HG03108 (cell line): Measurements from ENCODE around the gene PRUNE2.
A peak's percentile ranks its signal among the peaks of the same experiment; 100 is the strongest.

Experiments
- ATAC-seq: cut with Tn5 transposase; IDR thresholded peaks from one replicate; pipeline ENCODE4 v1.9.1; 2021; ENCODE audit warnings: moderate library complexity; ENCODE audit not compliant: unreplicated experiment

PRUNE2 gene

GRCh38 chr9:76900884-76901440, 5.0 kb downstream of the PRUNE2 start:
- ATAC-seq, result no peak

GRCh38 chr9:76898786-76899185, 7.1 kb downstream of the PRUNE2 start:
- ATAC-seq, result no peak

DNA sequence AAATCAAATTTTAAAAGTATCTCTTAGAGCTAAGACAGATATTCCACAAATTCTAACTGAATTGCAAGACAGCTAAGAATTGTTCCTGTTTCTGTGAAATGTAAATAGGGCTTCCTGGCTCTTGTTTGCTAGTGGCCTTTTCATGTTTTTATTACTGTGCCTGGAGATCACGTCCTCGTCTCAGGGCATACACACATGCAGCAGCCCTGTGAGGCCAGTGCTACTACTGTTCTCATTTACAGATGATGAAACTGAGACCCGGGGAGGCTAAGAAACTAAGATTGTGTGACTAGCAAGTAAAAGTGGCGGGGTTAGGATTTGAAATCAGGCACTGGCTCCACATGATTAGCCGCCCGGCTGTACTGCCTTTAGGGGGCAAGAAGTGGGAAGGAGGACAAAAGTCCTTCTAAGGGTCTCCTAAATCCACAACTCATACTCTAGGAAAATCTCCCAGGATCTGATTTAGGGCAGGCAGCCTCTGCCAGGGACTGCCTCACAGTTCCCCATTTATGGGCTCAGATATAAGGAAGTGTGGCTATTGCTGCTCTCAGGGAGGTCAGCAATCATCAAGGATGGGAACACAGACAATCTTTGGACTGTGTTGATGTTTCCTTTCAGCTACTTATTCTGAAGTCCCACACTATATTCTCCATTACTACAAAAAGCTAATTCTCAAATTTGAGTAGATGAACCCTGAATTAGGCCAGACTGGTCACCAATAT, 7.9 kb downstream of the PRUNE2 start:
- ATAC-seq, result no peak

DNA sequence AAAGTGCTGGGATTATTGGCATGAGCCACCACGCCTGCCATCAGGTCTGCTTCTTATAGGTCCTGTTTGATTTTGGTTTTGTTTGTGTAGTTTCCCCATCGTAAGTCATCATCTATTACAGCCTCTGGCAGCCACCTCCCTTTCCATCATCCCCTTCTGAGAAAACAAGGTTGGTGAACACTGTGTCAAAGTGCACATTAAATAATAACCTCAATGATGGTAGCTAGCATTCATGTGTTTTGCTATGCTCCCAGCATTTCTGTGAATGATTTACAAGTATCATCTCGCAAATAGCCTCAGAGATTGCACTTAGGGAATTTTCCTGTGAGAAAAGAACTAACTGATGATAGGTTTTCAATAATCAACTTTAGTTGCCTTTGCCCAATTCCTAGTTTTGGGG, 9.9 kb downstream of the PRUNE2 start:
- no peak for ATAC-seq

DNA sequence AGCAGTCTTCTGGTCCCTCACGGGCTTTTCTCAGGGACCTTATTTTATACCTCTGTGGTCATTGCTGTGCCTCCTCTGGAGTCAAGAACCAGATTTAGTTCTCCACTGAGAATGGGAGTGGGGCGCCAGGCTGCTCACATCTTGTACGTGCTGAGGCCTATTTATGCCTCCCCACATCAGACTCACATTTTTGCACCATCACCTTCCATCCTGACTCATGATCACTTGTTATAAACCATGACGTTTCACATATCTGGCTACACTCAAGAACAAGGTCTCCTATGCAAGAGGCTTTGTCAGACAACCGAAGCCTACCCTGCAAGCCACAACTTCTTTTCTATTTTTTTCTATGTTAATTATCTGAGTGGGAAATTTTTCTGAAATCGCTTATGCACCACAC, 10.7 kb downstream of the PRUNE2 start:
- no peak for ATAC-seq

DNA sequence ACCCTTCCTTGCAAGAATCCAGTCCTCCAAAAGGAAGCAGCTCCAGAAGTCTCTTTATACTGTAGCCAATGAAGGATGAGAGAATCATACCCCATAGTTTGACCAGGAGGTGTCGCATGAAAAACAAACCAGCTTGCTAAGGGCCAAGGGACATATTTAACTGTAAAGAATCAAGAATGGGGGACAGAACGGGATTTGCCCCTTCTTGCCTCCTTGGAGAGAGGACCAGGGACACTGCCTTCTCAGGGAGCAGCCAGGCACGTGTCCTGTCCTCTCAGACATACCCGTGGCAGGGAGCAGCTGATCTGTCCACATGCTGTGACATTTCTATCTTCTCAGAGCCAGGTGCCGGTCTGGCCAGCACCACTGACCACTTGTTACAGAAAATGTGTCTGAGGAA, 11.7 kb downstream of the PRUNE2 start:
- ATAC-seq, result no peak

GRCh38 chr9:76893395-76893932, 12.4 kb downstream of the PRUNE2 start:
- no peak for ATAC-seq

GRCh38 chr9:76891874-76892273, 14.0 kb downstream of the PRUNE2 start:
- ATAC-seq, result no peak

DNA sequence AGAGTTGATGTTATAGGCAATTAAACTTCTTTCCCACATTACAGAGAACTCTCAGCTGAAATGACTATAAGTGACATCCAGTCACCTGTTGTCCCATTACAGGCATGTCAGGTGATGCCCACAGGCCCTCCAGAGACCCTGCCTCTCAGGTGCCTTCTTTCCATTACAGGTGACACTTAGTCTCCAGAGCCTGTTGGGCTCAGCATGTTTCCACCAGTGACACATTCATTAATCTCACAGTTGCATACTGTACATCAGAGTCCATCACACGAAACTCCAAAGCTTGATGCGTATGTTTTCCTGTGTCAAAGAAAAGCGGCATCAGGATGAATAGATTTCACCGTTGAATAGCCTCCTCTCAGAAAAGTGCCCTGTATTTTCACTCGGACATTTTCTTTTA, 14.6 kb downstream of the PRUNE2 start:
- ATAC-seq, result no peak

GRCh38 chr9:76887951-76888350, 18.0 kb downstream of the PRUNE2 start:
- no peak for ATAC-seq

- ATAC-seq, result no peak
These were observed 18.7 kb downstream of the PRUNE2 start for GRCh38 chr9:76887003-76887821.

GRCh38 chr9:76886318-76886717, 19.6 kb downstream of the PRUNE2 start:
- no peak for ATAC-seq

DNA sequence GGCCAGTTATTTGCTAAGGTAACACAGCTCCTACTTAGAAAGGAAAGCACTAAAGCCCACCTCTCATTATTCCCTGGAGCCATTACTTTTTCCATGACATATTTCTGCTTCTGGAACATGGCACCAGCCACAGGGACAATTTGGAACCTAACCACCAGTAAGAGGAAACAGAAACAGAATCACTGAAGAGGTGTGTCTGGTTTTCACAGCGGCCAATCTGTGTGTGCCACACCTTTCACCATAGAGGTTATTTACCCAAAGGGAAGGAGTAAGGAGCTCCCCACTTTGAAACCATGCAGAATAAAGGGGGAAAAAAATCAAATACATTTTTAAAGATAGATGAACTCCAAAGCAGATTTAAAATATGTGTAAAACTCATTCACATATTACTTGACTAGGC, 21.1 kb downstream of the PRUNE2 start:
- no peak for ATAC-seq

GRCh38 chr9:76883341-76883855, 22.5 kb downstream of the PRUNE2 start:
- ATAC-seq, result no peak

DNA sequence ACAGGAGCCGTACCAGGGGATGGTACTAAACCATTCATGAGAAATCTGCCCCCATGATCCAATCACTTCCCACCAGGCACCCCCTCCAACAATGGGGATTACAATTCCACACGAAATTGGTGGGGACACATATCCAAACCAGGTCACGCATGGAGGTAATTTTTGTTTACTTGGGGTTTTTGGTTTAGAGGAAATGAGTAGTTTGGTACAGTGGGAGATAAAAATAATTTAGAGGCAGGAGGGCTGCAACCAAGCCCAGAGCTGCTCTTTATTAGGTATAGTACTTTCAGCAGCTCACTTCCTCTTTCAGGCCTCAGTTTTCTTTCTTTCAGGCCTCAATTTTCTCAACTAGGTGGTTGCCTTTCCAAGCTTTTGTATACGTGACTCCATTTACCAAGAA, 23.2 kb downstream of the PRUNE2 start:
- peak; percentile 71 for ATAC-seq

DNA sequence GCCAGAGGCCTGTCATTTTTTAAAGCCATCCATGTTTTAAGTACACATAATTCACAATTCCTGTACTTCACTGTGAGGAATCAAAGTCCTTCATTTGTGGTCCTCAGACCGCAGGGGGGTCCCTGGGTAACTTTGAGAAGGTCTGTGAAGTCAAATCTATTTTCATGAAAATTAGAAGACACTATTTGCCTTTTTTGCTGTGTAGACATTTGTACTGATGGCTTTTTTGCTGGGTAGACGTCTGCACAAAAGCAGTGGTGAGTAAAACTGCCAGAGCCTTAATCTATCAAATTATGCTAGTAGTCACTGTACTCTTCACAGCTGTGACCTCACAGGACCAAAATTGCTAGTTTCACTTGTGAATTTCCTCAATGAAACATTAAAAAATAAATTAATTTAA, 25.7 kb downstream of the PRUNE2 start:
- ATAC-seq, result no peak

- ATAC-seq, result no peak
These were observed 27.0 kb downstream of the PRUNE2 start for GRCh38 chr9:76878933-76879332.

DNA sequence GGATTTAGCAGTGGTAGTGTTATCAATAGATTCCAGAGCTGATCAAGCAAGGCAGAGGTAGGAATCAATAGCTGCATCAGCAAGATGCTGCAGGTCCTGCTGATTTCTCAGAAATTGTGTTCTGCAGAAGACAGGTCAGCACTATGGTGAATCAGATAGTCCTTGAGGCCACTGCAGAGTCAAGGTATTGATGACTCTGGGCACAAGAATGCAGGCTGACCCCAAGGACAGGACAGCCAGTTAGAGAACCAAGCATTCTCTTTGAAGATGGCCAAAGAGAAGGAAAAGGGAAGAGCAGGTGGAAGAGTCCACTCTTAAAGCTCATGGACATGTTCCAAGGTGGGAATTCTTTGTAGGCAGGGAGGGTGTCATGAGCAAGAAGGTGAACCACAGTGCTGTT, 28.0 kb downstream of the PRUNE2 start:
- no peak for ATAC-seq

DNA sequence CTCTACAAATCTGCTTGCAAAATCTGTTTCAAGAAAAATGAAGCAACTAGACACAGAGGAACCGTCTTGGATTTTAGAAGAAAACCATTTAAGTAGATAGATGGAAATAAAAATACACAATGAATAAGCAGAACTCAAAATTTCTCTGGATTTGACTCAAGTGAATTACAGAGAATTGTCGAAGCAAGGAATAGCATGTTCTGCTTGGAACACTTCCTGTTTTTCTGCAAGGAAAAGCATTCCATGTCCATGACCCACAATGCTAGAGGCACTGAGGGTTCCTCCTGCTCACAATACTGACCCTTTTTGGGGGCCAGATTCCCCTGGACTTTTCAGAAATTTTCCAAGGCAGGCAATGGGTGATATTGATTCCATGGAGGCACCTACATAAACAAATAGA, 29.8 kb downstream of the PRUNE2 start:
- ATAC-seq, result no peak

GRCh38 chr9:76873821-76874220, 32.1 kb downstream of the PRUNE2 start:
- ATAC-seq, result no peak

- ATAC-seq, result no peak
These were observed 32.7 kb downstream of the PRUNE2 start for GRCh38 chr9:76873056-76873792.
